HG03342 (cell line): ENCODE measurements around the gene ACTR8.

Experiments
- ATAC-seq: cut with Tn5 transposase; IDR thresholded peaks from one replicate; pipeline ENCODE4 v1.9.1; 2021; ENCODE audit warnings: mild to moderate bottlenecking, moderate library complexity; ENCODE audit not compliant: unreplicated experiment

ACTR8 gene

DNA sequence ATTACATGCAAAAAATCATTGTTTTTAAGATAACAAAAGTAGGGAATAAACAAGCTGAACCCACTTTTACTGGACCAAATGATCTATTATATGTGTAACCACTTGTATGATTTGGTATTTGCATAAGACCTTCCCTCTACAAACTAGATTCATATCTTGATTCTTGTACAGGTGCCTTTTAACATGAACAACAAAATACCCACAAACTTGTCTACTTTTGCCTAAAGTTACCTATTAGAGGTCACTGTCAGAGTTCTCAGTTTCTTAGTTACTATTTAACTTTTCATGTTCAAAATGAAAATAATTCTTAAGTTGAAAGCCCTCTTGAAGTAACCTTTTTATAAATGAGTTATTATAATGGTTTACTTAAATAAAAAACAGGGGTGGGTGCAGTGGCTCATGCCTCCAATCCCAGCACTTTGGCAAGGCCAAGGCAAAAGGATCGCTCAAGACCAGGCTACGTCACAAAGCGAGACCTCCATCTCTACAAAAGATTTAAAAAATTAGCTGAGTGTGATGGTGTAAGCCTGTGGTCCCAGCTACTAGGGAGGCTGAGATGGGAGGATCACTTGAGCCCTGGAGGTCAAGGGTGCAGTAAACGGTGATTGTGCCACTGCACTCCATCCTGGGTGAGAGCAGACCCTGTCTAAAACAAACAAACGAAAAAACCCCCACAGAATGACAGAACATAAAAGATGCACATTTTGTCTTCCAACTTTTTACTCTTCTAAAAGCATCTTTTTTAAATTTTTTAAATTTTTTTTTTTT lies 16.0 kb downstream of the ACTR8 start:
- ATAC-seq, result no peak

GRCh38 chr3:53863145-53863544 lies 18.8 kb downstream of the ACTR8 start:
- no peak for ATAC-seq

DNA sequence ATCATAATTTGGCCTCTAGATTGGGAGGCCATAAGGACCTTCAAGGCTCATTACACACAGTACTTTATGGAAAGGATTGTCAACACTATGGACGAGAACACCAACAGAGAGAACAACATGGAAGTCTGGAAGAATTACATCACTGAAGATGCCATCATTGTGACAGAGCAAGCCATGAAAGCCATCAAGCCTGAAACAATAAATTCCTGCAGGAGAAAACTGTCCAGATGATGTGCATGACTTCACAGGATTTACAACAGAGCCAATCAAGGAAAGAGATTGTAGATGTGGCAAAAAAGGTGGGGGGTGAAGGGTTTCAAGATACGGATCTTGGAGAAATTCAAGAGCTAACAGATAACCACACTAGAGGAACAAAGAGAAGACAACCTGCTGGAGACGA lies 19.7 kb downstream of the ACTR8 start:
- ATAC-seq, result no peak

GRCh38 chr3:53860196-53860595 lies 21.8 kb downstream of the ACTR8 start:
- ATAC-seq, result no peak

GRCh38 chr3:53859178-53859577 lies 22.8 kb downstream of the ACTR8 start:
- no peak for ATAC-seq

DNA sequence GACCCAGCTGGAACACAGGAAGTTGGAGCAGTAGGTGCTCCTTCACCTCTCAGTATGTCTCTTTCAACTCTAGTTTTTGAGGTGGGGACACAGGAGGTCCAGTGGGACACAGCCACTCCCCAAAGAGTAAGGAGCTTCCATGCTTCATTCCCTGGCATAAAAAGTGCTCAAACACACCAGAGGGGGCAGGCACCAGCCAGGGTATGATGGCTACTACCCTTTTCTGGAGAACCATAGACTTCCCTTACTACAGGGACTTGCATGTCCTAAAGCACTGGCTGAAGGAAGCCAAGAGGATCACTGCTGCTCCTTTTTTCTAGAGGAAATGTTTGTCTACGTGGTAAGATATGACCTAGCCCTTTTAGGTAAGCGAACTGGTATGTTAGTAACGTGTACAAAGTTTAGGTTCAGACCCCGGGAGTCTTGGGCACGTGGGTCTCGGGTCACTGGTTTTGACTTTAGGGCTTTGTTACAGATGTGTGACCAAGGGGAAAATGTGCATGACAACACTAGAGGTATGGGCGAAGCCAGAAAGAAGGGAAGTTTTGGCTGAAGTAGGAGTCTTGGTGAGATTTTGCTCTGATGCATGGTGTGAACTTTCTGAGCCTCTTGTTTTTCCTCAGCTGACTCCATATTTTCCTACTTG lies 23.7 kb downstream of the ACTR8 start:
- ATAC-seq, result no peak

DNA sequence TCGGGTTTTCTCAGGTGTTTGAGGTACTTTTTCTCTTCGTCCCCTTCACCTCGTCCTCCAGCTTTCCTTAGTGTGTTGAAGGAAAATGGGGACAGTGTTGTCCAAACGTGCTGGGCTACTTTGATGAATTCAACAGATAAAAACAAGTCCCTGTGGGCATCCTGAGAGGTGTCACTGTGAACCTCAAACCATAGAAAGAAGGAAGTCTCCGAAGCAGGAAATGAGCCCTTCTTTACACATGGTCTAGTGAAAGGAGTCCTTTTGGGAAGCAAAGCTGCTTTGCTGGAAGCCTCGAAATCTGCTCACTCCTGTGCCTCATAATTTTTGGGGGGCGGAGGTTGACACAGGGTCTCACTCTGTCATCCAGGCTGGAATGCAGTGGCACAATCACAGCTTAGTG lies 25.0 kb downstream of the ACTR8 start:
- no peak for ATAC-seq

- ATAC-seq, result no peak
Observed at GRCh38 chr3:53850895-53851294, 31.1 kb downstream of the ACTR8 start.

DNA sequence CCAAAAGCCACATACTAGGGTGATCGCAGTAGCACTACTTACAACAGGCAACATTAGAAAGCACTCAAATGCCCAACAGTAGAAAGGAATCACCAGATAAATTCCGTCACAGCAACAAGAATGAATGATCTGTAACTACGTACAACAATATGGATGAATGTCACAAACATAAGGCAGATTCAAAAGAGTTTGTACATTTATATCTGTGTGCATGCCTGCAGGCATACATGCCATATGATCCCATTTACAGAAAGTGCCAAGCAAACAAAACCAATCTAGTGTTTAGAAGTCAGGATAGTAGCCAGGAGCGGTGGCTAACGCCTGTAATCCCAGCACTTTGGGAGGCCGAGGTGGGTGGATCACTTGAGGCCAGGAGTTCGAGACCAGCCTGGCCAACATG lies 32.0 kb downstream of the ACTR8 start:
- ATAC-seq, result no peak

DNA sequence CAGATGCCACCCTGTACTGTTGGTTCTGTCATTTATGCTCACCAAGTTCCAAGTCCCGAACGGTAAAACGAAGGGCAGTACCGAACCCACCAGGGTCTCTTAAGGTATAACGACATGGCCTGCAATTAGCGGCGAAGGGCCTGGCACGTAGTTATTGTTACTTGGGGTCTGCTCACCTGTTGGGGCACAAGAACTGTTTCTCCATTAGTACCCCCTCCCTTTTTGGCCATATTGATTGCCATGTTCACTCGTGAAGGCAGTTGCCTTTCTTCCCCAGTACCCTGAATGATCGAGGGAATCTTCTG lies 35.1 kb downstream of the ACTR8 start:
- no peak for ATAC-seq

GRCh38 chr3:53846134-53846850 lies 35.7 kb downstream of the ACTR8 start, which contains the start of the genes CHDH and IL17RB:
CHDH (minus strand) TSS chr3:53846419; CDS start chr3:53824008, 22,411 bp downstream.
IL17RB (plus strand) TSS chr3:53846568; CDS start chr3:53846589, 21 bp downstream.
- ATAC-seq, result peak; percentile 42

- ATAC-seq, result no peak
Observed at GRCh38 chr3:53845881-53846133, 36.1 kb downstream of the ACTR8 start.

- ATAC-seq, result no peak
Observed at GRCh38 chr3:53845103-53845880, 36.7 kb downstream of the ACTR8 start.

GRCh38 chr3:53844262-53845102 lies 37.5 kb downstream of the ACTR8 start:
- peak; percentile 3 for ATAC-seq

DNA sequence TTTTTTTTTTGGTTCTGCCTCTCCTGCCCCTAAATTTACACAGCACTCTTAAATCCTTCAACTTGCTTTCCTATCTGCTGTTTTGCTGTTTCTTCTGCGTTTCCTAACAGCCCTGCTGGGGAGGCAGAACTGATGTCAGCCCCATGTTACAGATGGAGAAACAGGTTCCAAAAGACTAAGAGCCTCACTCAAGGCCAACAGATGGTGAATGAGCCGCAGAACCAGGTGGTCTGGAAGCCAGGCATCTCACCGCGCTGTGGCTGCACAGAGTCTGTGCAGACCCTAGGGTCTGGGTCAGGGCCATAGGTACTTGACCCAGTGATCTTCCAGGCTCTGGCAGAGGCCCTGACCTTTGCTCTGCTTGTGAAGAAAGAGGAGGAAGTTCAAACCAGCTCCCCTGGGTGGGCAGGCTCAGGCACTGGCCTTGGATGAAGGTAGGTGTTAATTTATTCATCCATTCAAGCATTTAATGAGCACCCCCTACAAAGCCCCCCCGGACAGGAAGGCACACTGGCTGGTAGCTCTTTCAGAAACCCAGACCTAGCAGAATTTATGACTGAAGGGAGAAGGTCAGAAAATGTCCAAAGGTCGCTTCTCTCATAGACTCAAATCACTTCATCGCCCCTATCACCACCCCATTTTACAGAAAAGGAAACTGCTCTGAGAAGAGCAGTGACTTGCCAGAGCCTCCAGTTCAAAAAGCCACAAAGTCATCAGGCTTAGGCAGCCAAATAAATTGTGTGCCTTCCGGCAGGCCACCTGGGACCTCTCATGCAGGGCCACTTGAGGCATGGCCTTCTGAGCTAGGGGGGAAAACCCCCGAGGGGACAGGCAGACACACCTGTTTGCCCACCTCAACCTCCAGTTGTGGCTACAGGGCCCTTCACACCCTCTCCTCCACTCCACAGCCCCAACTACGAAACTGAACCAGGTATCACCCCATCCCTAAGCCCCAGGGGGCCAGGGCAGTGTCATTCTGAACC lies 38.5 kb downstream of the ACTR8 start:
- peak; percentile 27 for ATAC-seq

DNA sequence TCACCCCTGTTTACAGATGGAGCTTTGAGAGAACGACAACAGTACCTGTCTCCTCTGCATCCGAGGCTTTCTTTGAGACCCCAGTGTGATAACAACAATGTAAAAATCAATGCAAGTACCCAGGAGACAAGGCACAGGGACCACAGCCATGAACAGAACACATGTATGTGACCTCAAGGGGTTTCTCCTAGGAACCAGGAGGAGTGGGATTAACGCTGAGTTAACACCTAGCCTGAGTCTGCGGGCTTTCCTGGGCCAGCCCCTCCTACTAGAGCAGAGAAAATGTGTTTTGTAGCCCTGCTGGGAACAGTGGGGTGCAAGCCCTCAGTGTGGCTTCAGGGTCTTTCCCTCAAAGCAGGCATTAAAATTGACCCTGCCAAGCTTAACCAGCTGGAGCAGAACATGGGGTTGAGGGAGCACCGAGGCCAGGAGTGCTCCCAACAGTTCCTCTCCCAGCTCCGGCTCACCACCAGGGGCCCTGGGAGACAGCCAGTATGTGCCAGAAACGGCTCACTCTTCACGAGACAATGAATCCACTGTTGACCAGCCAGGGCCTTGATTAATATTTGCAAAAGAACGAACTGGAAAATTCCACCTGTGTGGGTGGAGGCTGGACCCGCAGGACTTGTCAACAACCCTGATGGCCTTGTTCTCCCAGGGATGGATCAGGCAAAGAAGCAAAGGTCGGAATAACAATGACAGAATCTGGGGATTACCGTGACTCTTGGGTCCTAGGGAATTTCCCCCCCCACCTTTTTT lies 39.3 kb downstream of the ACTR8 start:
- no peak for ATAC-seq

- no peak for ATAC-seq
Observed at GRCh38 chr3:53841296-53841695, 40.7 kb downstream of the ACTR8 start.

DNA sequence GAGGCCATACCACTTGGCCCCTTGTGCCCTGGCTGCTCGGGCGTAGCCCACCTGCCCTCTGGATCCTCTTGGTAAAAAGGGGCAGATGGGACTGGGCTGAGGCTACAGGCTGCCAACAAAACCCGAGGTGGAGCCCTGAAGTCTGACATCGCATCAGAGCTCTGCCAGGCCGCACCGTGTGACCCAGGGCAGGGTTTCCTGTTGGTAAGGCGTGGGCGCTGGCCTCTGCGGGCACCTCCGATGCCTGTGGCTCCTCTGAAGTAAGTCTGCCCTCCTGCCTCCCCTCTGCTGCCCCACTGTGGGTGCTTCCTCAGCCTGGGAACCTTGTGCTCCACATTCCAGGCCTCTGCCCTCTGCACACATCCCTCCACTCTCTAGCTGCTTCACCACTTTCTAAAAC lies 44.6 kb downstream of the ACTR8 start:
- no peak for ATAC-seq
